Panc1 (cell line): ENCODE measurements around the gene TTC27. TPM values are rescaled to one million over a fixed set of nuclear protein-coding genes. Genes with fewer than 3 reads are reported as not detected.

ENCODE experiments used
- ATAC-seq: fragments of 200-7000 bp; cut with Tn5 transposase; 2 replicates; pipeline ENCODE4 v1.9.1; 2020; ENCODE audit warnings: mild to moderate bottlenecking, moderate library complexity
- BruUV-seq: library from RNA; stranded (reverse); fragments of 400-500 nt; replicated peaks from 2 replicates; lab custom pipeline; 2021; lab: Mats Ljungman, UMichigan
- CTCF ChIA-PET: fragments of 300-600 bp; sonication (Branson Sonifier 250); formaldehyde crosslinking; loops from one replicate; lab custom pipeline; 2022; ENCODE audit warnings: antibody characterized with exemption; lab: Charles Lee
- POLR2A ChIA-PET: fragments of 300-600 bp; sonication (Branson Sonifier 250); formaldehyde crosslinking; loops from one replicate; lab custom pipeline; 2022; ENCODE audit warnings: antibody characterized with exemption; lab: Charles Lee
- DNase-seq: peaks from one replicate; pipeline ENCODE4 v3.0.0-alpha.2; 2010; ENCODE audit warnings: low read depth, low spot score
- H3K27ac ChIP-seq: 2 replicates; pipeline ENCODE4 v1.5.1; 2011; ENCODE audit warnings: mild to moderate bottlenecking, low read length, inconsistent platforms
- H3K27me3 ChIP-seq: fragments of 200-500 bp; sonication (Bioruptor generic); 2 replicates; pipeline ENCODE4 v1.6.0; 2014; ENCODE audit warnings: low read length, inconsistent platforms; ENCODE audit not compliant: control insufficient read depth, insufficient read depth
- H3K36me3 ChIP-seq: fragments of 200-500 bp; sonication (Bioruptor generic); 2 replicates; pipeline ENCODE4 v1.5.1; 2014; ENCODE audit warnings: inconsistent platforms, mild to moderate bottlenecking, low read length, moderate library complexity; ENCODE audit not compliant: control insufficient read depth, insufficient read depth
- H3K4me1 ChIP-seq: 2 replicates; pipeline ENCODE4 v1.5.1; 2011; ENCODE audit warnings: inconsistent platforms, mild to moderate bottlenecking, low read length, moderate library complexity; ENCODE audit not compliant: control insufficient read depth, insufficient read depth
- H3K4me3 ChIP-seq, 2 experiments: 2 replicates each; pipeline ENCODE4 v1.5.1; 2011 to 2012; ENCODE audit warnings: low read depth in 2 of 2, low read length in 2 of 2, mild to moderate bottlenecking in 2 of 2, inconsistent platforms in 1 of 2, moderate library complexity in 1 of 2
- H3K9me3 ChIP-seq: fragments of 200-500 bp; sonication (Bioruptor generic); 2 replicates; pipeline ENCODE4 v1.5.1; 2014; ENCODE audit warnings: low read depth, mild to moderate bottlenecking, inconsistent platforms, low read length, moderate library complexity; ENCODE audit not compliant: control insufficient read depth, insufficient read depth
- POLR2AphosphoS5 ChIP-seq: IDR thresholded peaks from 2 replicates; pipeline ENCODE4 v1.6.1; 2012; ENCODE audit warnings: mild to moderate bottlenecking, low read depth, low read length, moderate library complexity
- SIN3A ChIP-seq: IDR thresholded peaks from 2 replicates; pipeline ENCODE4 v1.6.1; 2012; ENCODE audit warnings: low read depth, mild to moderate bottlenecking, low read length, moderate library complexity, borderline replicate concordance; ENCODE audit not compliant: insufficient read depth
- TCF7L2 ChIP-seq: IDR thresholded peaks from 2 replicates; pipeline ENCODE4 v1.6.1; 2011; ENCODE audit warnings: mild to moderate bottlenecking, low read depth, low read length, inconsistent platforms
- in situ Hi-C: cut with HindIII; loops from 2 replicates; pipeline ENCODE4 v1.10.0; 2016; ENCODE audit warnings: low sequenced_read_pairs, low pct_unique_long_range_greater_than_20kb
- intact Hi-C: fragments of 100-400 bp; cut with micrococcal nuclease; formaldehyde crosslinking; loops from one replicate; pipeline ENCODE4 v1.10.0; 2022; ENCODE audit not compliant: unreplicated experiment
- total RNA-seq: library from RNA; stranded (reverse); gene quantifications from one replicate; pipeline ENCODE4 v1.2.1, GENCODE V29; 2021; ENCODE audit not compliant: unreplicated experiment
- TF ChIP-seq, protein P1 (sequence below), 2 experiments: IDR thresholded peaks; 2 replicates each; pipeline ENCODE4 v1.6.1; 2011 to 2012; ENCODE audit warnings: low read depth in 2 of 2, control low read depth in 1 of 2, low read length in 1 of 2, mild to moderate bottlenecking in 1 of 2, moderate library complexity in 1 of 2; ENCODE audit not compliant: insufficient read depth in 1 of 2
- TF ChIP-seq, protein P2 (sequence below): fragments of 450-650 bp; IDR thresholded peaks from 2 replicates; pipeline ENCODE4 v1.5.1; 2017; ENCODE audit warnings: mild to moderate bottlenecking

TTC27 gene
- total RNA-seq, 1 experiment from 2014 or later: 24.7 TPM

DNA sequence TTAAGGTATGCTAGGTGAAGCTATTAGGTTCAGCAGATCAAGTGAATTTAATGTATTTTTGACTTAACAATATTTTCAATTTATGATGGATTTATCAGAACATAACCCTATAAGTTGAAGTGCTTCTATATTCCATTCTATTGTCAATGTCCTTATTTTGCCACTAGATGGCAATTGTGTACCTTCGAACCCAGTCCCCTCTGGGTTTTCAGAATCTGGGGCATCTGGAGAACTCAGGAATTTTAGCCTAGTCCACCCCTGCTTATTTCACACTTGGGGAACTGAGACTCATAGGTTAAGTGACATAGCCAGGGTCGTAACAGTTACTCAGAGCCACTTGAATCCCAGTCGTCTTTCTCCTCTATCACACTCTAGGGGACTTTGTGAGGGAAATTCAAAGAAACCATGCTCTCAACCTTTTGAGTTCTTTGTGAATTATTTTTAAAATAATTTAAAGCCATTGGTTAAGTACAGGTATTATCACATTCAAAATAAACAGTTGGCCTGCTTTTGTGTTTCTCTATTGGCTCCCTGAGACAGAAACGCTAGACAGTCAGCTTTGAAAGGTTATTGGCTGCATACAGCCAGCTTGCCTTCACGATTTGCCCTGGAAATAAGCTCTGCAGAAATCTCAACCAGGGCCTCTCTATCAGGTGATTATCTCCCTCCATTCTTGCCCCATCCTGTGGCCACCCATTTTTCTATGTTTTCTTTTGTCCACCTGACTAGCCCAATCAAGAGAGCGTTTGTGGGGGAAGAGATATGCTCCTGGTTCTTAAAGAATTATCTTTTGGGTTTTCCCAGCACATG lies 145.0 kb downstream of the TTC27 start:
- peak; percentile 80 for ATAC-seq
- Histone ChIP-seq H3K27me3 (no peaks in the 10 kb centered on the region), H3K36me3 (no peaks in the 10 kb centered on the region), H3K9me3 (no peaks in the 10 kb centered on the region), H3K4me1 (no peaks in the 10 kb centered on the region), H3K4me3 (no peak overlapping the region), H3K27ac (no peak overlapping the region)
- TF ChIP-seq POLR2AphosphoS5 (no peak), SIN3A (no peak), TCF7L2 (no peak)
- TF ChIP-seq, protein P1, sequence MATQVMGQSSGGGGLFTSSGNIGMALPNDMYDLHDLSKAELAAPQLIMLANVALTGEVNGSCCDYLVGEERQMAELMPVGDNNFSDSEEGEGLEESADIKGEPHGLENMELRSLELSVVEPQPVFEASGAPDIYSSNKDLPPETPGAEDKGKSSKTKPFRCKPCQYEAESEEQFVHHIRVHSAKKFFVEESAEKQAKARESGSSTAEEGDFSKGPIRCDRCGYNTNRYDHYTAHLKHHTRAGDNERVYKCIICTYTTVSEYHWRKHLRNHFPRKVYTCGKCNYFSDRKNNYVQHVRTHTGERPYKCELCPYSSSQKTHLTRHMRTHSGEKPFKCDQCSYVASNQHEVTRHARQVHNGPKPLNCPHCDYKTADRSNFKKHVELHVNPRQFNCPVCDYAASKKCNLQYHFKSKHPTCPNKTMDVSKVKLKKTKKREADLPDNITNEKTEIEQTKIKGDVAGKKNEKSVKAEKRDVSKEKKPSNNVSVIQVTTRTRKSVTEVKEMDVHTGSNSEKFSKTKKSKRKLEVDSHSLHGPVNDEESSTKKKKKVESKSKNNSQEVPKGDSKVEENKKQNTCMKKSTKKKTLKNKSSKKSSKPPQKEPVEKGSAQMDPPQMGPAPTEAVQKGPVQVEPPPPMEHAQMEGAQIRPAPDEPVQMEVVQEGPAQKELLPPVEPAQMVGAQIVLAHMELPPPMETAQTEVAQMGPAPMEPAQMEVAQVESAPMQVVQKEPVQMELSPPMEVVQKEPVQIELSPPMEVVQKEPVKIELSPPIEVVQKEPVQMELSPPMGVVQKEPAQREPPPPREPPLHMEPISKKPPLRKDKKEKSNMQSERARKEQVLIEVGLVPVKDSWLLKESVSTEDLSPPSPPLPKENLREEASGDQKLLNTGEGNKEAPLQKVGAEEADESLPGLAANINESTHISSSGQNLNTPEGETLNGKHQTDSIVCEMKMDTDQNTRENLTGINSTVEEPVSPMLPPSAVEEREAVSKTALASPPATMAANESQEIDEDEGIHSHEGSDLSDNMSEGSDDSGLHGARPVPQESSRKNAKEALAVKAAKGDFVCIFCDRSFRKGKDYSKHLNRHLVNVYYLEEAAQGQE (IDR thresholded peaks at IDR 0.05; ENCODE audit: insufficient read depth in 1 of 2, low read depth in 2 of 2, low read length in 1 of 2): no peak
- TF ChIP-seq, protein P2, sequence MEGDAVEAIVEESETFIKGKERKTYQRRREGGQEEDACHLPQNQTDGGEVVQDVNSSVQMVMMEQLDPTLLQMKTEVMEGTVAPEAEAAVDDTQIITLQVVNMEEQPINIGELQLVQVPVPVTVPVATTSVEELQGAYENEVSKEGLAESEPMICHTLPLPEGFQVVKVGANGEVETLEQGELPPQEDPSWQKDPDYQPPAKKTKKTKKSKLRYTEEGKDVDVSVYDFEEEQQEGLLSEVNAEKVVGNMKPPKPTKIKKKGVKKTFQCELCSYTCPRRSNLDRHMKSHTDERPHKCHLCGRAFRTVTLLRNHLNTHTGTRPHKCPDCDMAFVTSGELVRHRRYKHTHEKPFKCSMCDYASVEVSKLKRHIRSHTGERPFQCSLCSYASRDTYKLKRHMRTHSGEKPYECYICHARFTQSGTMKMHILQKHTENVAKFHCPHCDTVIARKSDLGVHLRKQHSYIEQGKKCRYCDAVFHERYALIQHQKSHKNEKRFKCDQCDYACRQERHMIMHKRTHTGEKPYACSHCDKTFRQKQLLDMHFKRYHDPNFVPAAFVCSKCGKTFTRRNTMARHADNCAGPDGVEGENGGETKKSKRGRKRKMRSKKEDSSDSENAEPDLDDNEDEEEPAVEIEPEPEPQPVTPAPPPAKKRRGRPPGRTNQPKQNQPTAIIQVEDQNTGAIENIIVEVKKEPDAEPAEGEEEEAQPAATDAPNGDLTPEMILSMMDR: peak; percentile 78
- ChIA-PET CTCF (interaction anchor here (1.2 to 1.4 kb wide), 2 partner anchors 260 to 623 kb away, joined by 3 to 5 read pairs; no protein-coding TSS in a partner anchor), POLR2A (no interaction called here)
- no TSS peak for BruUV-seq
- in situ Hi-C loops (no loop called here), intact Hi-C loops (loop anchor here (1.0 to 5.0 kb wide), 3 partner anchors 173 to 599 kb away; partner anchors contain the start of gene LTBP1)
- peak; percentile 42 for DNase-seq

DNA sequence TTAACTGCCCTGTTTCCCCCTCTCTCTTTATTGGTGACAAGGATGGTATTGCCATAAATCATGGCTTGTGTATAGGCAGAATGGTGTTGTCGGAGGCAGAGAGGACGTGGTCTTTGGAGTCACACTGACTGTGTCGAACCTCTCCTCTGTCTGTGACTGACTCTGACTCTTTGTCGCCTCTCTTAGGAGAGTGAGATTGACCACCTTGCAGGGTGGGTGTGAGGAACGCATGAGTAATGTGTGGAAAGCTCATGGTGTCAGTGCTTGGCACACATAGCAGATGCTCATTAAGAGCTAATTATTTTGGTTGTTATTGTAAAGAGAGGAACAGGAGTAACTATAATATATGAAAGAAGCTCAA lies 145.6 kb downstream of the TTC27 start:
- no peak for DNase-seq
- Histone ChIP-seq H3K4me1 (no peaks in the 10 kb centered on the region), H3K27ac (no peak overlapping the region), H3K36me3 (no peaks in the 10 kb centered on the region), H3K4me3 (no peak overlapping the region), H3K27me3 (no peaks in the 10 kb centered on the region), H3K9me3 (no peaks in the 10 kb centered on the region)
- no peak for ATAC-seq
- intact Hi-C loops: loop anchor here (5.0 kb wide), 2 partner anchors 259 to 599 kb away; no protein-coding TSS in a partner anchor
- ChIA-PET CTCF (interaction anchor here (1.2 to 1.4 kb wide), 2 partner anchors 260 to 622 kb away, joined by 3 to 5 read pairs; no protein-coding TSS in a partner anchor), POLR2A (no interaction called here)
- TF ChIP-seq TCF7L2 (no peak), POLR2AphosphoS5 (no peak), SIN3A (no peak)
- TF ChIP-seq, protein P1 (IDR thresholded peaks at IDR 0.05; ENCODE audit: insufficient read depth in 1 of 2, low read depth in 2 of 2, low read length in 1 of 2): no peak
- TF ChIP-seq, protein P2: no peak
- BruUV-seq: no TSS peak
- in situ Hi-C loops: no loop called here
